DND-41 (cell line): ENCODE measurements around the gene RPL6.
"Not testable (repeated sequence)": the region's sequence is repeated elsewhere in the genome, so short reads cannot be mapped to it uniquely, and the experiment has no call there.

ENCODE experiments used
- EZH2 ChIP-seq: IDR thresholded peaks from 3 replicates; pipeline ENCODE4 v1.6.1; 2012; ENCODE audit warnings: borderline replicate concordance, low read depth, mild to moderate bottlenecking, moderate library complexity, low read length, inconsistent platforms; ENCODE audit not compliant: severe bottlenecking
- TF ChIP-seq, protein P1 (sequence below): IDR thresholded peaks from 2 replicates; pipeline ENCODE4 v1.5.1; 2012; ENCODE audit warnings: borderline replicate concordance, low read length, moderate library complexity, mild to moderate bottlenecking; ENCODE audit not compliant: poor library complexity, severe bottlenecking; ENCODE audit errors: extremely low read depth

- TF ChIP-seq, protein P1, sequence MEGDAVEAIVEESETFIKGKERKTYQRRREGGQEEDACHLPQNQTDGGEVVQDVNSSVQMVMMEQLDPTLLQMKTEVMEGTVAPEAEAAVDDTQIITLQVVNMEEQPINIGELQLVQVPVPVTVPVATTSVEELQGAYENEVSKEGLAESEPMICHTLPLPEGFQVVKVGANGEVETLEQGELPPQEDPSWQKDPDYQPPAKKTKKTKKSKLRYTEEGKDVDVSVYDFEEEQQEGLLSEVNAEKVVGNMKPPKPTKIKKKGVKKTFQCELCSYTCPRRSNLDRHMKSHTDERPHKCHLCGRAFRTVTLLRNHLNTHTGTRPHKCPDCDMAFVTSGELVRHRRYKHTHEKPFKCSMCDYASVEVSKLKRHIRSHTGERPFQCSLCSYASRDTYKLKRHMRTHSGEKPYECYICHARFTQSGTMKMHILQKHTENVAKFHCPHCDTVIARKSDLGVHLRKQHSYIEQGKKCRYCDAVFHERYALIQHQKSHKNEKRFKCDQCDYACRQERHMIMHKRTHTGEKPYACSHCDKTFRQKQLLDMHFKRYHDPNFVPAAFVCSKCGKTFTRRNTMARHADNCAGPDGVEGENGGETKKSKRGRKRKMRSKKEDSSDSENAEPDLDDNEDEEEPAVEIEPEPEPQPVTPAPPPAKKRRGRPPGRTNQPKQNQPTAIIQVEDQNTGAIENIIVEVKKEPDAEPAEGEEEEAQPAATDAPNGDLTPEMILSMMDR, result not testable (repeated sequence)
- not testable (repeated sequence) for TF ChIP-seq EZH2
Measured at GRCh38 chr12:112438645-112439044, 29.2 kb upstream of the RPL6 start.
